GM12878 (cell line): ENCODE measurements around the gene ZNF385C. TPM values are rescaled to one million over a fixed set of nuclear protein-coding genes. Genes with fewer than 3 reads are reported as not detected.

Experiments used
- E2F8 ChIP-seq: fragments of 450-650 bp; IDR thresholded peaks from 2 replicates; pipeline ENCODE4 v1.6.1; 2018; ENCODE audit warnings: mild to moderate bottlenecking, low read depth, moderate library complexity; ENCODE audit not compliant: partially characterized antibody
- NKRF ChIP-seq: fragments of 450-650 bp; conservative IDR thresholded peaks from 2 replicates; pipeline ENCODE4 v1.6.1; 2017; ENCODE audit warnings: mild to moderate bottlenecking, moderate library complexity
- SMAD1 ChIP-seq: fragments of 450-650 bp; IDR thresholded peaks from 2 replicates; pipeline ENCODE4 v1.6.1; 2018; ENCODE audit warnings: mild to moderate bottlenecking, low read depth; ENCODE audit not compliant: partially characterized antibody
- ZBTB11 ChIP-seq: fragments of 450-650 bp; formaldehyde crosslinking; IDR thresholded peaks from 2 replicates; pipeline ENCODE4 v1.5.0; 2022; ENCODE audit warnings: mild to moderate bottlenecking, missing genetic modification characterization
- ZSCAN29 ChIP-seq: fragments of 450-650 bp; IDR thresholded peaks from 2 replicates; pipeline ENCODE4 v1.6.1; 2017; ENCODE audit warnings: mild to moderate bottlenecking, moderate library complexity
- polyA plus RNA-seq, 11 experiments: library from polyadenylated mRNA; depleted of rRNA in 4 of 11; unstranded in 6 of 11; stranded (reverse) in 5 of 11; fragments of >200 nt; fragmentation: Nextera tagmentation in 4 of 11; fragmentation: Illumina TruSeq in 1 of 11; extraction: Ambion mirVana in 4 of 11; extraction: Trizol in 1 of 11; gene quantifications; 1 replicate in 1 of 11; 2 replicates in 10 of 11; pipeline versions ENCODE4 v1.2.1 to v1.2.3, GENCODE V29; 2011 to 2016; ENCODE audit warnings: inconsistent platforms in 2 of 11, missing spikeins in 2 of 11, low read depth in 1 of 11
- total RNA-seq, 4 experiments: library from RNA; depleted of rRNA in 3 of 4; stranded (reverse); fragments of >200 nt in 3 of 4; fragmentation: Illumina TruSeq in 1 of 4; extraction: Trizol in 1 of 4; gene quantifications; 2 replicates each; pipeline versions ENCODE4 v1.2.1 to v1.2.3, GENCODE V29; 2013 to 2021
- TF ChIP-seq, protein P1 (sequence below): fragments of 450-650 bp; IDR thresholded peaks from 2 replicates; pipeline ENCODE4 v1.6.1; 2017; ENCODE audit warnings: mild to moderate bottlenecking

ZNF385C gene
- total and polyA plus RNA-seq, 10 of the 15 experiments (the other 5 are each of a cell fraction or from before 2014, with no cell fraction given), result 0.06 to 0.20 (median 0.07) TPM; not detected in 5

GRCh38 chr17:42131981-42132432 lies 33.7 kb upstream of the ZNF385C start (continued):
- TF ChIP-seq E2F8 (no peak), ZBTB11 (no peak), NKRF (no peak), SMAD1 (no peak), ZSCAN29 (no peak)
- TF ChIP-seq, protein P1, sequence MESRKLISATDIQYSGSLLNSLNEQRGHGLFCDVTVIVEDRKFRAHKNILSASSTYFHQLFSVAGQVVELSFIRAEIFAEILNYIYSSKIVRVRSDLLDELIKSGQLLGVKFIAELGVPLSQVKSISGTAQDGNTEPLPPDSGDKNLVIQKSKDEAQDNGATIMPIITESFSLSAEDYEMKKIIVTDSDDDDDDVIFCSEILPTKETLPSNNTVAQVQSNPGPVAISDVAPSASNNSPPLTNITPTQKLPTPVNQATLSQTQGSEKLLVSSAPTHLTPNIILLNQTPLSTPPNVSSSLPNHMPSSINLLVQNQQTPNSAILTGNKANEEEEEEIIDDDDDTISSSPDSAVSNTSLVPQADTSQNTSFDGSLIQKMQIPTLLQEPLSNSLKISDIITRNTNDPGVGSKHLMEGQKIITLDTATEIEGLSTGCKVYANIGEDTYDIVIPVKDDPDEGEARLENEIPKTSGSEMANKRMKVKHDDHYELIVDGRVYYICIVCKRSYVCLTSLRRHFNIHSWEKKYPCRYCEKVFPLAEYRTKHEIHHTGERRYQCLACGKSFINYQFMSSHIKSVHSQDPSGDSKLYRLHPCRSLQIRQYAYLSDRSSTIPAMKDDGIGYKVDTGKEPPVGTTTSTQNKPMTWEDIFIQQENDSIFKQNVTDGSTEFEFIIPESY, result no peak
